ENCODE measurements around the gene HIPK4.
"Not testable (repeated sequence)": the region's sequence is repeated elsewhere in the genome, so short reads cannot be mapped to it uniquely, and the experiment has no call there.

HIPK4 gene

DNA sequence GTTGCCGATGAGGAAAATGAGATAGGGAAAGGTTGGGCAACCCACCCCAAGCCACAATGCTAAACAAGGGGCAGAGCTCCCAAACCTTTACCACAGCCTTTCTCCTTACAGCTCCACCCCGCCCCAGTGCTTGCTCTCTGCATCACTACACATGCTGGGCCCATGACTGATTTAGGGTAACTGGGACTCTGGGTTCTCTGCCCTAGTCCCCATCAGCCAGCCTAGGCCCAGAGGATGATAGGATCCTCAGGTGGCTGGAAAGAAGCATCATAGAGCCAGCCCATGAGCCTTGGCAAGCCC is 53.4 kb downstream of the HIPK4 start:
- no peak for DNase-seq (ENCODE audit: low spot score)

DNA sequence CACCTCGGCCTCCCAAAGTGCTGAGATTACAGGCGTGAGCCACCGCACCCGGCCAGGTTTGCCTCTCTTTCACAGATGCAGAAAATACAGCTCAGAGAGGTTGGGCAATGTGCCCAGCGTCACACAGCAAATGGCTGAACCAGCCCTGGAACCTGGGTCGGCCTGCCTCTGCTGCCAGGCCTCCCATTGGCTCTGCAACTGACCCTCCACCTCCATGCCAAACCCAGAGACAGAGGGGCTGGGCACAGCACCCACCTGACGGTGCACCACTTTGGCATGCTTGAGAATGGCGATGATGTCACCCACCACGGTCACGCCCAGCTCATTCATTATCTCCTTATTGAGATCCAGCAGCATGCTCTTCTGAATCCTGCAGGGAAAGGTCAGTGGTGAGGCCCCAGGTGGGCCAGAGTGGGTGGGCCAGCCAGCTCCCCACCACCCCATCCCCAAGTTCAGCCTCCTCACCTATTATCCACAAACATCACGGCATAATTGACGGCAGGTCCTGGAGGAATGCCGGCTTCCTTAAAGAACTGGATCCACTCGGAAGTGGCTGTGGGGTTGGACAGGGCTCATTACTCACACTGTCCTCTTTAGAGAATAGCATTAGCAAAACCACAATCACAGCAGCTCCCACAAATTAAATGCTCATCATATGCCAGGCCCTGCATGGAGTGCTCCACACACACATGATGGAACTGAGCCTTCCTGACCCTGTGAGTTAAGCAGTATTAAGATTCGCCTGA is 54.0 kb downstream of the HIPK4 start:
- DNase-seq (ENCODE audit: low spot score), result no peak

DNA sequence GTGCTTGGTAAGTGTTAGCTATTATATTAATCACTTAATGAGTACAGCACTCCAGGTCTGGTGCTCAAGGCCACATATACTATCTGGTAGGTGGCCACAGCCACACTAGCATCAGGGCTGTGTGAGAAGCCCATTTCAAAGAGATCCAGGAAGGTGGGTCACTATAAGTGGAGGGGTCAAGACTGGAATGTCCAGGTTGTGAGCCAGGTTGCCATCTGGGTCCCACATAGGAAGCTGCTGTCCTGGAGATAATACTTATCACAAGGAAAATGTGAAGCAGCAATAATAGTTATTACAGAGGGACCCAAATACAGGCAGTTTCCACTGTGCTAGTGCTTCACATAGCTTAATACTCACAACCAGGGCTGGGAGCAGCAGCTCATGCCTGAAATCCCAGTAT is 54.9 kb downstream of the HIPK4 start:
- DNase-seq (ENCODE audit: low spot score), result no peak

DNA sequence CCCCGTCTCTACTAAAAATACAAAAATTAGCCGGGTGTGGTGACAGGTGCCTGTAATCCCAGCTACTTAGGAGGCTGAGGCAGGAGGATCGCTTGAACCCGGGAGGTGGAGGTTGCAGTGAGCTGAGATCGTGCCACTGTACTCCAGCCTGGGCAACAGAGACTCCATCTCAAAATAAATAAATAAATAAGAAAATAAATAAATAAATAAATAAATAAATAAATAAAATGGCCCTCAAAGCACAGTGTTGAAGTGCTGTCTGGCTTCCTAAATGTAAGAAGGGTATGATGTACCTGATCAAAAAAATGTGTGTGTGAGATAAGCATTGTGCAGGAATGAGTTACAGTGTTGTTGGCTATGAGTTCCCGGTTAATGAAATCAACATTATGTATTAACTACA is 56.9 kb downstream of the HIPK4 start:
- DNase-seq (ENCODE audit: low spot score), result not testable (repeated sequence)

DNA sequence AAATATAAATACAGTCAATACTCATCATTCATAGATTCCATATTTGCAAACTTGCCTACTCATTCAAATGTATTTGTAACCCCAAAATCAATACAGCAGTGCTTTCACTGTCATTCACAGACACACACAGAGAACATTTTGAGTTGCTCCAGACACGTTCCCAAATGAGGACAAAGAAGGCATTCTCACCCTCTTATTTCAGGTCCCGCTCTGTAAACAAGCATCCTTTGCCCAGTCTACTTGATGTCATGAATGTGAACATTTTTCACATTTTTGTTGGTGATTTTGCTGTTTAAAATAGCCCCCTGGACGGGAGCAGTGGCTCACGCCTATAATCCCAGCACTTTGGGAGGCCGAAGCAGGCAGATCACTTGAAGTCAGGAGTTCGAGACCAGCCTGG is 57.3 kb downstream of the HIPK4 start:
- DNase-seq (ENCODE audit: low spot score), result no peak

DNA sequence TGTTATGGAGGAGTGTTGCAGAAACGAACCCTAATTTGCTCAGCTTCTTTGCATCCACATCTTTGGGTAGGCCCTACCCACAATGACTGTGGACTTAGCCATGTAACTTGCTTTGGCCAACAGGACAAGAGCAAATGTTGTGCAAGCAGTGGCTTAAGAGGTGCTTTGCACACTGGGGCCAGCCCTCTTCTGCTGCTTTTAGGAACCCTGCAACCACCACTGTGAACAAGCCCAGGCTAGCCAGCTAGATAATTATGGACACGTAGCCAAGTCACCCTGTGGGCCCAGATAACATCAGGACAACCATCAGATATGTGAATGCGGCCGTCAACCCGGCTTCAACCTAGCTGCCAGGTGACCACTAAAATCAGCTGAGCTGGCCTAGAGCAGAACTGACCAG is 58.9 kb downstream of the HIPK4 start:
- DNase-seq (ENCODE audit: low spot score), result no peak

All from CD4-positive, alpha-beta T cell treated with Interleukin-2 at 100 ng/mL for 4 hours (primary cell).